MV-4-11 (cell line): ENCODE data around the gene HOXA7.

ENCODE experiments used
- DNase-seq: peaks from one replicate; lab custom pipeline; 2025; lab: John Stamatoyannopoulos, UW

Gene HOXA7

GRCh38 chr7:27133409-27134231, 22.9 kb downstream of the HOXA7 start:
- DNase-seq = no peak

- DNase-seq = no peak
These were observed 23.5 kb downstream of the HOXA7 start for GRCh38 chr7:27132978-27133377.

GRCh38 chr7:27132214-27132613, 24.3 kb downstream of the HOXA7 start:
- no peak for DNase-seq

GRCh38 chr7:27131390-27131819, 25.1 kb downstream of the HOXA7 start:
- DNase-seq = no peak

- DNase-seq = peak; percentile 56
These were observed 25.7 kb downstream of the HOXA7 start, which contains the start of gene HOXA4 for GRCh38 chr7:27130540-27131389. Gene HOXA4, minus strand, starts transcription at chr7:27130757. Its CDS starts 24 bp downstream, at chr7:27130733.

- DNase-seq = no peak
These were observed 26.5 kb downstream of the HOXA7 start for GRCh38 chr7:27129729-27130539.

- no peak for DNase-seq
These were observed 27.4 kb downstream of the HOXA7 start for GRCh38 chr7:27128776-27129728.

- DNase-seq = no peak
These were observed 28.4 kb downstream of the HOXA7 start for GRCh38 chr7:27128034-27128433.

- DNase-seq = no peak
These were observed 29.7 kb downstream of the HOXA7 start for GRCh38 chr7:27126596-27127327.

GRCh38 chr7:27125986-27126394, 30.5 kb downstream of the HOXA7 start:
- DNase-seq = no peak

GRCh38 chr7:27124902-27125689, 31.4 kb downstream of the HOXA7 start:
- no peak for DNase-seq

GRCh38 chr7:27124096-27124901, 32.2 kb downstream of the HOXA7 start:
- DNase-seq = no peak

GRCh38 chr7:27123477-27124053, 32.9 kb downstream of the HOXA7 start:
- no peak for DNase-seq

- DNase-seq = no peak
These were observed 33.4 kb downstream of the HOXA7 start for GRCh38 chr7:27123007-27123476.

- peak; percentile 3 for DNase-seq
These were observed 34.2 kb downstream of the HOXA7 start for GRCh38 chr7:27122077-27122910.

- DNase-seq = no peak
These were observed 34.8 kb downstream of the HOXA7 start for GRCh38 chr7:27121684-27122076.

- no peak for DNase-seq
These were observed 37.0 kb downstream of the HOXA7 start for GRCh38 chr7:27119412-27119911.
